ENCODE results near the gene ITSN1.

The ITSN1 gene

DNA sequence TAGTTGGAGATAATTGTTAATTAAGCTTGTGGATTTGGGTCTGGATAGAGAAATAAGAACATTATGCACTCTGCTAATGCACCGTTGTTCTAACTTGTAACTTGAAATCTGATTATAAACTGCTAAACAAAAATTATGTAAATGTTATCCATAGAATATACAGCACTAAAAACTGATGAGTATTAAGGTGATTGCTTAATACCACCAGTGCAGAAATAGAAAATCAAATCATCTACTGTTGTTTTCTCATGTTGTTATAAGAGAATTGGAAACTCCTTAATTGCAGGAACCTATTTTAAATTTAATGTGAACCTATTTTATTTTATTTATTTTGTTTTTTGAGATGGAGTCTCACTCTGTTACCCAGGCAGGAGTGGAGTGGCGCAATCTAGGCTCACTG, 125.7 kb downstream of the ITSN1 start:
- no peak for DNase-seq (ENCODE audit: low spot score)
- TF ChIP-seq CTCF (IDR thresholded peaks at IDR 0.05; ENCODE audit: extremely low read depth, missing control alignments): no peak

GRCh38 chr21:33769057-33769456, 126.8 kb downstream of the ITSN1 start:
- TF ChIP-seq CTCF (IDR thresholded peaks at IDR 0.05; ENCODE audit: extremely low read depth, missing control alignments): no peak

DNA sequence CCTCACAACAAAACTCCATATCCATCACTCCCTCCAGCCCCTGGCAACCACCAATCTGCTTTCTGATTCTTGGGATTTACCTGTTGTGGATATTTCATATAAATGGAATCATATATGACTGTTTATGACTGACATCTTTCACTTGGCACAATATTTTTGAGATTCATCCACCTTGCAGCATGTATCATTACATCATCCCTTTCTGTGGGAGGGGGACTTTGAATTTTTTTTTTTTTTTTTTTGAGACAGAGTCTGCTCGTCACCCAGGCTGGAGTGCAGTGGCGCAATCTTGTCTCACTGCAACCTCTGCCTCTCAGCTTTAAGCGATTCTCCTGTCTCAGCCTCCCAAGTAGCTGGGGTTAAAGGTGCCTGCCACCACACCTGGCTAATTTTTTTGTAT, 128.2 kb downstream of the ITSN1 start:
- no peak for DNase-seq (ENCODE audit: low spot score)
- TF ChIP-seq CTCF (IDR thresholded peaks at IDR 0.05; ENCODE audit: extremely low read depth, missing control alignments): no peak

More at GRCh38 chr21:33769057-33769456, 126.8 kb downstream of the ITSN1 start:
- DNase-seq (ENCODE audit: low spot score): no peak

- DNase-seq (ENCODE audit: low spot score): no peak
- no peak for TF ChIP-seq CTCF (IDR thresholded peaks at IDR 0.05; ENCODE audit: extremely low read depth, missing control alignments)
These were observed 129.7 kb downstream of the ITSN1 start for GRCh38 chr21:33771976-33772375.

DNA sequence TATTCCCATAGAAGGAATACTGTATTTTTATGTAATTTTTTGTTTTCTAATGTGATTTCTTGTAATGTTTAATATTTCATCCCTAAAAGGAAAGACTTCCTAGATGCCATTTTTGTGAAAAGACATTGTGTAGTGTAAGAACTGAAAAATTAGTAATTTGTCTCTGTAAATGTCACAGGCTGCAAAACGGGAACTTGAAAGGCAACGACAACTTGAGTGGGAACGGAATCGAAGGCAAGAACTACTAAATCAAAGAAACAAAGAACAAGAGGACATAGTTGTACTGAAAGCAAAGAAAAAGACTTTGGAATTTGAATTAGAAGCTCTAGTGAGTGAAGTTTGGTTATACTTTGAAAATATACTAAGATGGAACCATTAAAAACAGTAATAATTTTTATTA, 132.2 kb downstream of the ITSN1 start:
- DNase-seq (ENCODE audit: low spot score): no peak

GRCh38 chr21:33775100-33775828, 133.0 kb downstream of the ITSN1 start:
- DNase-seq (ENCODE audit: low spot score): no peak
- no peak for TF ChIP-seq CTCF (IDR thresholded peaks at IDR 0.05; ENCODE audit: extremely low read depth, missing control alignments)

More for the DNA sequence above, 132.2 kb downstream of the ITSN1 start:
- TF ChIP-seq CTCF (IDR thresholded peaks at IDR 0.05; ENCODE audit: extremely low read depth, missing control alignments): no peak

DNA sequence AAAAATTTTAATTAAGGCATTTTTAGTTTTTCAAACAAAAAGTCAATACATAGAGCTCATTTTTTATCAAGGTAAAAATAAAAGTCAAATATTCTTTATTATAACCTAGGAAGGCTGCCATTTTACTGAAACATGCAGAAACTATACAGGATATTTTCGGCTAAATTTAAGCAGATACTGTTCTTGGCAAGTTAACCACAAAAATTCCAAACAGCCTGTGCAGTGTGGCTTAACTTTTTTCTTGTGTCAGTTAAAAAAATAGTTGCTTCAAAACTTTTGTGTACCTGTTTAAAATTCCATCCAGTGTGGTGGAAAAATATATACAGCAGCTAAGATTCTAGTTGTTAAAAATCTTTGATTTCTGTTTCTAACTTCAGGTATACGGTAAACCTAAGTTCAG, 138.3 kb downstream of the ITSN1 start:
- no peak for TF ChIP-seq CTCF (IDR thresholded peaks at IDR 0.05; ENCODE audit: extremely low read depth, missing control alignments)
- DNase-seq (ENCODE audit: low spot score): no peak

Measured in GM20000 (cell line).